HEK293T (cell line): ENCODE data around the gene VTI1A.

ENCODE experiments used
- CTCF ChIA-PET: fragments of 350-600 bp; formaldehyde crosslinking; extraction: SDS; loops from one replicate; lab custom pipeline; 2021; ENCODE audit warnings: antibody characterized with exemption, inconsistent platforms; lab: Yijun Ruan, JAX
- POLR2A ChIA-PET: fragments of 350-600 bp; formaldehyde crosslinking; extraction: SDS; loops from one replicate; lab custom pipeline; 2020; ENCODE audit warnings: antibody characterized with exemption, inconsistent platforms; lab: Yijun Ruan, JAX
- DNase-seq: peaks from one replicate; pipeline ENCODE4 v3.0.0; 2012; ENCODE audit warnings: mixed read lengths; ENCODE audit errors: extremely low spot score
- ARNT ChIP-seq: fragments of 450-650 bp; IDR thresholded peaks from 2 replicates; pipeline ENCODE4 v1.6.1; 2017; ENCODE audit warnings: mild to moderate bottlenecking
- BHLHE40 ChIP-seq: fragments of 450-650 bp; IDR thresholded peaks from 2 replicates; pipeline ENCODE4 v1.6.1; 2016; ENCODE audit warnings: mild to moderate bottlenecking, moderate library complexity, borderline replicate concordance
- CTBP1 ChIP-seq: fragments of 450-650 bp; IDR thresholded peaks from 2 replicates; pipeline ENCODE4 v1.6.1; 2016; ENCODE audit warnings: borderline replicate concordance
- ELF4 ChIP-seq: fragments of 450-650 bp; IDR thresholded peaks from 2 replicates; pipeline ENCODE4 v1.6.1; 2017; ENCODE audit warnings: antibody characterized with exemption
- FOXA1 ChIP-seq: fragments of 450-650 bp; IDR thresholded peaks from 2 replicates; pipeline ENCODE4 v1.6.1; 2016; ENCODE audit warnings: mild to moderate bottlenecking
- FOXK2 ChIP-seq: fragments of 450-650 bp; IDR thresholded peaks from 2 replicates; pipeline ENCODE4 v1.6.1; 2016; ENCODE audit warnings: mild to moderate bottlenecking
- FOXM1 ChIP-seq: fragments of 450-650 bp; IDR thresholded peaks from 2 replicates; pipeline ENCODE4 v1.6.1; 2017; ENCODE audit warnings: mild to moderate bottlenecking, borderline replicate concordance
- HDGF ChIP-seq: fragments of 450-650 bp; IDR thresholded peaks from 2 replicates; pipeline ENCODE4 v1.6.1; 2017; ENCODE audit warnings: antibody characterized with exemption, borderline replicate concordance
- L3MBTL2 ChIP-seq: fragments of 450-650 bp; conservative IDR thresholded peaks from 2 replicates; pipeline ENCODE4 v1.6.1; 2016; ENCODE audit warnings: mild to moderate bottlenecking
- LEF1 ChIP-seq: fragments of 450-650 bp; IDR thresholded peaks from 2 replicates; pipeline ENCODE4 v1.6.1; 2017; ENCODE audit warnings: mild to moderate bottlenecking, borderline replicate concordance
- NFRKB ChIP-seq: fragments of 450-650 bp; IDR thresholded peaks from 2 replicates; pipeline ENCODE4 v1.6.1; 2016; ENCODE audit warnings: mild to moderate bottlenecking, moderate library complexity
- SP1 ChIP-seq: fragments of 450-650 bp; IDR thresholded peaks from 2 replicates; pipeline ENCODE4 v1.6.1; 2017
- SUZ12 ChIP-seq: fragments of 450-650 bp; IDR thresholded peaks from 2 replicates; pipeline ENCODE4 v1.6.1; 2016; ENCODE audit warnings: mild to moderate bottlenecking
- TARDBP ChIP-seq: fragments of 450-650 bp; IDR thresholded peaks from 2 replicates; pipeline ENCODE4 v1.6.1; 2016
- ZNF384 ChIP-seq: fragments of 450-650 bp; IDR thresholded peaks from 2 replicates; pipeline ENCODE4 v1.6.1; 2016
- TF ChIP-seq, protein P1 (sequence below): fragments of 450-650 bp; IDR thresholded peaks from 2 replicates; pipeline ENCODE4 v1.6.1; 2016

Gene VTI1A

DNA sequence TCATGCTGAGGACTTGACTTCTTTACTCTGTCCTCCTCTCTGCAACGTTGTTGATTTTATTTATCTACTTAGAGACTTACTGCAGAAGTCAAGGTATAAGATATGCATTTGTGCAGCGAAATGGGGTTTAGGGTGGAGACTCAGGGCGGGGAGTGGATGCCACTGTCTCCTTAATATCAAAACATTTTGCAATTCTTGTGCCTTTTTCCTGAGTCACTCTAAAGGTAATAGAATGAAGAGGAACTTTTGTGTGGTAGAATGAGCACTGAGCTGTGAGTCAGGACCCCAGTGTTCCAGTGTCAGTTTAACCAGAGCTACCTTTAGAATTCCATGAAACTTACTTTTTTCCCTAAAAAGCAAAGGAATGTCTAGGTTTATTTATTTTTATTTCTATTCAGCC, 78.2 kb downstream of the VTI1A start:
- no peak for DNase-seq
- ChIA-PET CTCF (no interaction called here), POLR2A (no interaction called here)
- no peak for TF ChIP-seq FOXA1
- TF ChIP-seq TARDBP, result no peak
- TF ChIP-seq SUZ12, result no peak
- TF ChIP-seq HDGF, result no peak
- TF ChIP-seq FOXK2, result no peak
- no peak for TF ChIP-seq LEF1
- TF ChIP-seq CTBP1, result no peak
- TF ChIP-seq, protein P1, sequence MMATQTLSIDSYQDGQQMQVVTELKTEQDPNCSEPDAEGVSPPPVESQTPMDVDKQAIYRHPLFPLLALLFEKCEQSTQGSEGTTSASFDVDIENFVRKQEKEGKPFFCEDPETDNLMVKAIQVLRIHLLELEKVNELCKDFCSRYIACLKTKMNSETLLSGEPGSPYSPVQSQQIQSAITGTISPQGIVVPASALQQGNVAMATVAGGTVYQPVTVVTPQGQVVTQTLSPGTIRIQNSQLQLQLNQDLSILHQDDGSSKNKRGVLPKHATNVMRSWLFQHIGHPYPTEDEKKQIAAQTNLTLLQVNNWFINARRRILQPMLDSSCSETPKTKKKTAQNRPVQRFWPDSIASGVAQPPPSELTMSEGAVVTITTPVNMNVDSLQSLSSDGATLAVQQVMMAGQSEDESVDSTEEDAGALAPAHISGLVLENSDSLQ, result no peak
- TF ChIP-seq FOXM1, result no peak
- no peak for TF ChIP-seq ELF4
- no peak for TF ChIP-seq L3MBTL2
- no peak for TF ChIP-seq ARNT
- no peak for TF ChIP-seq SP1
- TF ChIP-seq ZNF384, result no peak
- no peak for TF ChIP-seq BHLHE40
- no peak for TF ChIP-seq NFRKB

DNA sequence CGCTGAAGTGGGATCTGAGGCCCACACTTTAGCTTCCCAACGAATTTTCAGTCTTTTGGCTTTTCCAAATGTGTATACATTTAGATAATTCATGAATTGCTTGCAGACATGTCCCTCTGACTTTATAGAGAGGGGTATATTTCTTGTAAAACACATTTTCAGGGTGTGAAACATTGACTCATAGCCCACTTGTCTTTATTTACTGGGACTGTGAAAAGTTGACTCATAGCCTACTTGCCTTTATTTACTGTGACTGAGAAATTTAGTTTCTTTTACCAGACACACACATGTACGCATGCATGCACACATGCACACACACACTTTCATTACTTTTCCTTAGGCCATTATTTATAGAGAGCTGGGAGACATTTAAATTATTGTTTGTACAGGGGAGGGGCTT, 79.1 kb downstream of the VTI1A start:
- TF ChIP-seq, protein P1, result no peak
- TF ChIP-seq NFRKB, result no peak
- TF ChIP-seq CTBP1, result no peak
- no peak for TF ChIP-seq LEF1
- TF ChIP-seq SUZ12, result no peak
- TF ChIP-seq BHLHE40, result no peak
- ChIA-PET CTCF (no interaction called here), POLR2A (no interaction called here)
- DNase-seq, result no peak

DNA sequence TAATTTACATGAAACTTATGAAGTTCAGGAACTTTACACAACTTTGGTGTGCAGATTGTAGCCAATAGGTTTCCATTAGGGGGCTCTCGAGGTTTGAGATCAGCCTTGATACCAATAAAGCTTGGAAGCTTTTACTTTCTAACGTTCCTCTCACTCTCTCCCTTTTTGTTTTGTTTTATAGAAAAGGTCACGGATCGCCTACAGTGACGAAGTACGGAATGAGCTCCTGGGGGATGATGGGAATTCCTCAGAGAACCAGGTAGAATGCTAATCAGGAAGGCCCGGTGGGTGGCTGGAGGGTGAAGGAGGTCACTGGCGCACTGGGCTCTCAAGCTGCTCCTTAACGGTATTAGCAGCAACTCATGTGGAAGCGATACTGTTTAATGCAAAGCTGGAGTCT, 79.9 kb downstream of the VTI1A start:
- ChIA-PET CTCF (interaction anchor here (1.1 kb wide), 1 partner anchor 12 kb away, joined by 3 read pairs; no protein-coding TSS in a partner anchor), POLR2A (no interaction called here)
- TF ChIP-seq FOXM1, result no peak
- TF ChIP-seq, protein P1, result no peak
- no peak for TF ChIP-seq L3MBTL2
- TF ChIP-seq SUZ12, result no peak
- TF ChIP-seq ELF4, result no peak
- no peak for TF ChIP-seq ZNF384
- no peak for TF ChIP-seq CTBP1
- peak; percentile 33 for DNase-seq

DNA sequence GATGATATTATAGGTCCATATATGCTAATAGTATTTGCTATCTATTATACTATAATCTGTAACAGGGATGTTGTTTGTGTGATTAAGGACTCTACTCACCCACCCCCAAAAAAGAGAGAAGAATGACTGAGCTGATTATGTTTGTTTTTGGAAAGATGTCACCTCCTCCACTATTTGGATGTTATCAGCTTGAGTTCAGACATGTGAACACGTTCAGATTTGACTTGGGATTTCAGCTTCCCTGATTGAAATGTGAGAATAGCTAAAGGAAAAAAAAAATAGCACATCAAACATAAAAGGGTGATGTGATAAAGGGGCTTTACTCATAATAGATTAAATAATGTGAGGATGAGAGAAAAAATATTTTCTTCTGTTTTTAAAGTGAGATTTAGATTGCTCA, 81.2 kb downstream of the VTI1A start:
- ChIA-PET POLR2A (no interaction called here), CTCF (no interaction called here)
- DNase-seq, result no peak
- TF ChIP-seq, protein P1, result no peak
- TF ChIP-seq FOXA1 (no peak), NFRKB (no peak), TARDBP (no peak), FOXK2 (no peak), HDGF (no peak), LEF1 (no peak), CTBP1 (no peak), ELF4 (no peak), SP1 (no peak), BHLHE40 (no peak), ARNT (no peak), ZNF384 (no peak), L3MBTL2 (no peak), SUZ12 (no peak), FOXM1 (no peak)

DNA sequence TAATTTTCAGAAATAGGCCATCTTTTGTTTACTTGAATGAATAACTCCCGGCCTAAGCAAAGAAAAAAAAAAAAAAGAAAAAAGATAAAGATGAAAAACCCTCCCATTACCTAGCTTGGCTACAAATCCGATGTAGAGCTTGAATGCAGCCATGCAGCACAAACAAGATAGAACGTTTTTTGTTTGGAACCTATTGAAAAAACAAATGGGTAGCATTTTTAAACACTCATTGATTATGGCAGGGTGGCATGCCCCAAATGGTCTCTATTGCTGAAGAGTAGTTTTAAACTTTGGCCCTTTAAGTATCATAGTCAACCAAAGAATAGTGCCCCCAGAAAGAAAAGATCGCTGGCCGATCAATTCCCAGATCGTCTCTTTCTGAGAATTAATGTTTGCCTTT, 84.4 kb downstream of the VTI1A start:
- no peak for TF ChIP-seq ZNF384
- no peak for TF ChIP-seq TARDBP
- TF ChIP-seq NFRKB, result no peak
- no peak for TF ChIP-seq LEF1
- no peak for TF ChIP-seq FOXA1
- no peak for TF ChIP-seq CTBP1
- no peak for TF ChIP-seq SUZ12
- no peak for TF ChIP-seq ELF4
- no peak for TF ChIP-seq FOXM1
- TF ChIP-seq L3MBTL2, result no peak
- TF ChIP-seq, protein P1, result no peak
- no peak for TF ChIP-seq HDGF
- TF ChIP-seq FOXK2, result no peak
- TF ChIP-seq SP1, result no peak
- no peak for TF ChIP-seq ARNT
- TF ChIP-seq BHLHE40, result no peak
- no peak for DNase-seq
- ChIA-PET CTCF (interaction anchor here (0.6 to 0.7 kb wide), 2 partner anchors 30 to 934 kb away, joined by 3 read pairs; no protein-coding TSS in a partner anchor), POLR2A (no interaction called here)
